CD14-positive monocyte (primary cell): Measurements from ENCODE around the gene SCOC. TPM values are rescaled to one million over a fixed set of nuclear protein-coding genes. Genes with fewer than 3 reads are reported as not detected.

Experiments
- DNase-seq, 3 donors: peaks; one replicate each; pipeline ENCODE4 v3.0.0-alpha.2; 2011 to 2022
- H2AFZ ChIP-seq: 2 replicates; pipeline ENCODE4 v1.6.0; 2012; ENCODE audit warnings: mild to moderate bottlenecking, low read depth, low read length, inconsistent platforms; ENCODE audit not compliant: insufficient read depth, poor library complexity, severe bottlenecking
- H3K27ac ChIP-seq, 2 donors: 1 replicate in 1 of 2; 2 replicates in 1 of 2; pipeline ENCODE4 v1.5.1; 2012 to 2013; ENCODE audit warnings: low read length in 2 of 2, control low read depth in 1 of 2, inconsistent platforms in 1 of 2, low read depth in 1 of 2, mild to moderate bottlenecking in 1 of 2
- H3K27me3 ChIP-seq, 2 donors: one replicate each; pipeline versions ENCODE4 v1.6.0 to v1.6.1; 2011 to 2013; ENCODE audit warnings: low read length in 2 of 2; ENCODE audit not compliant: control insufficient read depth in 2 of 2, insufficient read depth in 2 of 2
- H3K36me3 ChIP-seq, 2 donors: replicated peaks in 1 of 2; 1 replicate in 1 of 2; 2 replicates in 1 of 2; pipeline versions ENCODE4 v1.5.1 to v1.6.1; 2012 to 2013; ENCODE audit warnings: low read length in 2 of 2, control low read depth in 1 of 2, inconsistent platforms in 1 of 2, mild to moderate bottlenecking in 1 of 2; ENCODE audit not compliant: insufficient read depth in 2 of 2, control insufficient read depth in 1 of 2
- H3K4me1 ChIP-seq, 2 donors: 1 replicate in 1 of 2; 2 replicates in 1 of 2; pipeline versions ENCODE4 v1.5.1 to v1.6.1; 2012 to 2013; ENCODE audit warnings: low read length in 2 of 2, control low read depth in 1 of 2, inconsistent platforms in 1 of 2, mild to moderate bottlenecking in 1 of 2, moderate library complexity in 1 of 2; ENCODE audit not compliant: insufficient read depth in 2 of 2, control insufficient read depth in 1 of 2
- H3K4me2 ChIP-seq: replicated peaks from 2 replicates; pipeline ENCODE3; 2012; ENCODE audit warnings: low read length, moderate library complexity, mild to moderate bottlenecking; ENCODE audit not compliant: poor library complexity, severe bottlenecking; ENCODE audit errors: extremely low read depth
- H3K4me3 ChIP-seq, 3 experiments: fragments of 200-600 bp in 1 of 3; sonication (generic) in 1 of 3; replicated peaks in 1 of 3; 1 replicate in 2 of 3; 2 replicates in 1 of 3; pipeline ENCODE4 v1.5.1; 2011 to 2013; ENCODE audit warnings: low read length in 3 of 3, mild to moderate bottlenecking in 3 of 3, control low read depth in 2 of 3, low read depth in 2 of 3, inconsistent platforms in 1 of 3, moderate library complexity in 1 of 3
- H3K79me2 ChIP-seq: 2 replicates; pipeline ENCODE4 v1.6.0; 2012; ENCODE audit warnings: mild to moderate bottlenecking, control low read depth, inconsistent platforms, low read length, moderate library complexity; ENCODE audit not compliant: insufficient read depth
- H3K9ac ChIP-seq: 2 replicates; pipeline ENCODE4 v1.6.0; 2017; ENCODE audit warnings: low read length, mild to moderate bottlenecking; ENCODE audit not compliant: insufficient read depth, poor library complexity, severe bottlenecking
- H3K9me3 ChIP-seq, 2 donors: replicated peaks in 1 of 2; 1 replicate in 1 of 2; 2 replicates in 1 of 2; pipeline versions ENCODE4 v1.5.1 to v1.6.1; 2012 to 2013; ENCODE audit warnings: low read length in 2 of 2, control low read depth in 1 of 2; ENCODE audit not compliant: control insufficient read depth in 1 of 2, insufficient read depth in 1 of 2
- H4K20me1 ChIP-seq: 2 replicates; pipeline ENCODE4 v1.6.0; 2012; ENCODE audit warnings: mild to moderate bottlenecking, low read length, control low read depth, moderate library complexity; ENCODE audit not compliant: insufficient read depth
- H3K27ac Mint-ChIP-seq, 7 donors: one replicate each; pipeline ENCODE4 v1.8.0; 2020; ENCODE audit warnings: mild to moderate bottlenecking in 7 of 7, mixed read lengths in 7 of 7, moderate library complexity in 6 of 7, inconsistent platforms in 2 of 7
- H3K27me3 Mint-ChIP-seq, 3 donors: one replicate each; pipeline ENCODE4 v1.8.0; 2021 to 2022; ENCODE audit warnings: low read depth in 3 of 3, mild to moderate bottlenecking in 3 of 3, mixed read lengths in 3 of 3, moderate library complexity in 3 of 3, inconsistent platforms in 1 of 3
- H3K36me3 Mint-ChIP-seq, 2 donors: one replicate each; pipeline ENCODE4 v1.8.0; 2020; ENCODE audit warnings: mixed read lengths in 2 of 2, inconsistent platforms in 1 of 2, mild to moderate bottlenecking in 1 of 2
- H3K4me1 Mint-ChIP-seq: one replicate; pipeline ENCODE4 v1.8.0; 2020; ENCODE audit warnings: mild to moderate bottlenecking, mixed read lengths
- H3K4me3 Mint-ChIP-seq, 2 donors: one replicate each; pipeline ENCODE4 v1.8.0; 2020; ENCODE audit warnings: mild to moderate bottlenecking in 2 of 2, mixed read lengths in 2 of 2, moderate library complexity in 1 of 2
- H3K9me3 Mint-ChIP-seq, 7 donors: one replicate each; pipeline ENCODE4 v1.8.0; 2020 to 2022; ENCODE audit warnings: mixed read lengths in 7 of 7, mild to moderate bottlenecking in 6 of 7, moderate library complexity in 6 of 7, inconsistent platforms in 2 of 7
- WGBS: methylation state at CpG from one replicate; pipeline ENCODE4 v1.1.5; 2013; ENCODE audit warnings: missing lambda C conversion rate; ENCODE audit not compliant: insufficient coverage; 5-methylcytosine and 5-hydroxymethylcytosine counted together
- intact Hi-C, 2 donors: fragments of 100-400 bp; cut with micrococcal nuclease; formaldehyde crosslinking; loops; one replicate each; pipeline versions ENCODE4 v1.15.0 to v1.15.1; 2023
- polyA plus RNA-seq, 3 donors: library from polyadenylated mRNA; depleted of rRNA in 1 of 3; unstranded in 2 of 3; stranded (reverse) in 1 of 3; fragments of 300-500 nt in 2 of 3; fragments of >200 nt in 1 of 3; fragmentation: Illumina TruSeq in 2 of 3; gene quantifications; 1 replicate in 2 of 3; 2 replicates in 1 of 3; pipeline ENCODE4 v1.2.3, GENCODE V29; 2012 to 2021
- TF ChIP-seq, protein P1 (sequence below): fragments of 200-600 bp; IDR thresholded peaks from one replicate; pipeline ENCODE4 v1.8.0; 2022; ENCODE audit warnings: antibody characterized with exemption, mild to moderate bottlenecking

The SCOC gene
- polyA plus RNA-seq, 3 donors: 5.3 to 22.6 (median 21.2) TPM

GRCh38 chr4:140359562-140360427, 13.7 kb upstream of the SCOC start:
- H3K4me3 ChIP-seq: no peak overlapping the region

DNA sequence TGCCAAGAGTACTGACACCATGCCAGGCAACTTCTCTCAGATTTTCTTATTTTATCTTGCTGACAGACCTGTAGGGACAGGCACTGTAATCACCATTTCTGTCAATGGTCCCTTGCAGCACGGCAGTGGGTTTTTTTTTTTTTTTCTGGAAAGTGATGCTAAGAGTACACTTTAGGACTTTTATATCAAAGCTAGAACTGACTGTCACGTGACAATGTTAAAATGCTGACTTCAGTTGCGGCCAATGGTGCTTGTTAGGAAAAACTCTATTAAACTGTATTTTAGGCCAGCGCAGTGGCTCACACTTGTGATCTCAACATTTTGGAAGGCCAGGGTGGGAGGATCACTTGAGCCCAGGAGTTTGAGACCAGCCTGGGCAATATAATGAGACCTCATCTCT, 12.3 kb upstream of the SCOC start:
- no peak overlapping the region for H2AFZ ChIP-seq
- H3K9me3 ChIP-seq: no peaks in the 10 kb centered on the region
- H3K9ac ChIP-seq: no peak overlapping the region
- no peak for DNase-seq
- H3K4me2 ChIP-seq: no peak overlapping the region
- Mint-ChIP-seq H3K9me3 (no peaks in the 10 kb centered on the region), H3K36me3 (no peaks in the 10 kb centered on the region), H3K27me3 (peaks cover 0 to 2% (median 0%) of the 10 kb centered on the region in 3 donors), H3K4me1 (no peaks in the 10 kb centered on the region), H3K27ac (no peak overlapping the region), H3K4me3 (no peak overlapping the region)
- H3K27me3 ChIP-seq: no peaks in the 10 kb centered on the region
- H3K36me3 ChIP-seq: no peaks in the 10 kb centered on the region
- WGBS: 80% methylated on average over 1 of the region's 4 CpGs
- no peak overlapping the region for H3K4me3 ChIP-seq
- no peaks in the 10 kb centered on the region for H3K79me2 ChIP-seq
- intact Hi-C loops: loop anchor here in 1 of 2 donors (10.0 kb wide), 1 partner anchor 524 kb away; no protein-coding TSS in a partner anchor
- no peaks in the 10 kb centered on the region for H4K20me1 ChIP-seq
- TF ChIP-seq, protein P1, sequence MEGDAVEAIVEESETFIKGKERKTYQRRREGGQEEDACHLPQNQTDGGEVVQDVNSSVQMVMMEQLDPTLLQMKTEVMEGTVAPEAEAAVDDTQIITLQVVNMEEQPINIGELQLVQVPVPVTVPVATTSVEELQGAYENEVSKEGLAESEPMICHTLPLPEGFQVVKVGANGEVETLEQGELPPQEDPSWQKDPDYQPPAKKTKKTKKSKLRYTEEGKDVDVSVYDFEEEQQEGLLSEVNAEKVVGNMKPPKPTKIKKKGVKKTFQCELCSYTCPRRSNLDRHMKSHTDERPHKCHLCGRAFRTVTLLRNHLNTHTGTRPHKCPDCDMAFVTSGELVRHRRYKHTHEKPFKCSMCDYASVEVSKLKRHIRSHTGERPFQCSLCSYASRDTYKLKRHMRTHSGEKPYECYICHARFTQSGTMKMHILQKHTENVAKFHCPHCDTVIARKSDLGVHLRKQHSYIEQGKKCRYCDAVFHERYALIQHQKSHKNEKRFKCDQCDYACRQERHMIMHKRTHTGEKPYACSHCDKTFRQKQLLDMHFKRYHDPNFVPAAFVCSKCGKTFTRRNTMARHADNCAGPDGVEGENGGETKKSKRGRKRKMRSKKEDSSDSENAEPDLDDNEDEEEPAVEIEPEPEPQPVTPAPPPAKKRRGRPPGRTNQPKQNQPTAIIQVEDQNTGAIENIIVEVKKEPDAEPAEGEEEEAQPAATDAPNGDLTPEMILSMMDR: no peak
- H3K4me1 ChIP-seq: no peaks in the 10 kb centered on the region
- no peak overlapping the region for H3K27ac ChIP-seq

More at GRCh38 chr4:140359562-140360427, 13.7 kb upstream of the SCOC start:
- Histone ChIP-seq H3K27me3 (no peaks in the 10 kb centered on the region), H3K9me3 (no peaks in the 10 kb centered on the region), H3K36me3 (no peaks in the 10 kb centered on the region), H2AFZ (no peak overlapping the region), H3K79me2 (no peaks in the 10 kb centered on the region), H4K20me1 (no peaks in the 10 kb centered on the region), H3K4me2 (no peak overlapping the region), H3K4me1 (no peaks in the 10 kb centered on the region), H3K27ac (no peak overlapping the region), H3K9ac (no peak overlapping the region)
- peaks cover 0 to 2% (median 0%) of the 10 kb centered on the region in 3 donors for H3K27me3 Mint-ChIP-seq
- H3K4me1 Mint-ChIP-seq: no peaks in the 10 kb centered on the region
- peak; percentile 59 to 79 (median 74) for DNase-seq
- no peaks in the 10 kb centered on the region for H3K36me3 Mint-ChIP-seq
- TF ChIP-seq, protein P1: peak; percentile 95
- H3K4me3 Mint-ChIP-seq: no peak overlapping the region
- H3K27ac Mint-ChIP-seq: peak overlapping the region in 1 of 7 donors; percentile 18
- WGBS: 86% methylated on average over 1 of the region's 7 CpGs
- no peaks in the 10 kb centered on the region for H3K9me3 Mint-ChIP-seq
- intact Hi-C loops: loop anchor here in 1 of 2 donors (10.0 kb wide), 3 partner anchors 495 to 625 kb away; no protein-coding TSS in a partner anchor
